ENCODE measurements around the gene SCG5.

The SCG5 gene

GRCh38 chr15:32659340-32660155, 18.0 kb downstream of the SCG5 start:
- no peak for DNase-seq

DNA sequence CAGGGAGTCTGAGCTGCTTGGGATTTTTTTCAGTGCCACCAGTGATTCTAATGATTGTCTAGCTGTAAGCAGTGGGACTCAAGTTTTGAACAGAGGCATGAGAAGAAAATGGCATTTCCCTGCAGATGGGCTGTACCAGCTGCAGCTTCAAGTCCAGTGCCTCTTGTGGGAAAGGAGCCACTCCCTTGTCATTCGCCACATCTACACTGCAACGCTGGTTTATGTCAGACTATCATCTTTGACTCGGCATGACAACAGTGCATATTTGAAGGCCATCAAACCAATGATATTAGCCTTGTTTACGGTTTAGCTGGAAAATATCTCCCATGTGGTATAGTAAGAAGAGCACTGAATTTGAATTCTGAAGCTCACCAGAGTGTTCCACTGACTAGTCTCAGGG, 22.2 kb downstream of the SCG5 start:
- DNase-seq, result no peak

DNA sequence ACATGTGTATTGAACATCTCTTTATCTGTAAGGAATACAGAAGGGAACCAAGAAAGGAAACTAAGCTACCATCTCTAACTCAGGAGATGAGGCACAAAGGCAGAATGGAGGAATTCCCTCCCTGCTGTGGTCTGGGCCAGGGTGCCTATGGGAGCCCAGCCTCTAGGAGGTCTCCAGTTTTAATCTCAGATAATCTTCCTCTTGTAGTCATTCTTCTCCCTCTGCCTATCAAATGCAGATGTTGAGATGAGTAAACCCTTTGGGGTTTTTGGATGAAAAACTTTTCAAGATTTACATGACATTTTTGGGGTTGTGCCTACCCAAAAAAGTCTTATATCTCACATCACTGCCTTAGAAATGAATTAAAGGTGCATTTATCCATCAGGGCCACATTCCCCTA, 23.3 kb downstream of the SCG5 start:
- DNase-seq, result no peak

DNA sequence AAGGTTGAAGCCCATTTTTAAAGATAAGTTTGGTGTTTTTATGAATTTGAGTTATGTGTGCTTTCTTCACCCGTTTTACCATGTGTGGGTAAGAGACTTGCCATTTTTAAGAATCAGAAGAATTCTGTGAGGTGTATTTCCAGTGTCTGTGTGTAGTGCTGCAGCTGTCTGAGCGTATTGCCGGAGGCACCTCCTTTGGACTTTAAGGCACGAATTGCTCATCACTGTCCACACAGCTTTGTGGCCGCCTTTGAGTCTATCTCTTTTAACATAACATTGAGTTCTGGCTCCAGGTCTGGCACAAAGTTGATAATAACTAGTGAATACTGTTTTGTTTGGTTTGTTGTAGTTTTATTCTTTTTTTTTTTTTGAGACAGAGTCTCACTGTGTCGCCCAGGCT, 25.8 kb downstream of the SCG5 start:
- no peak for DNase-seq

DNA sequence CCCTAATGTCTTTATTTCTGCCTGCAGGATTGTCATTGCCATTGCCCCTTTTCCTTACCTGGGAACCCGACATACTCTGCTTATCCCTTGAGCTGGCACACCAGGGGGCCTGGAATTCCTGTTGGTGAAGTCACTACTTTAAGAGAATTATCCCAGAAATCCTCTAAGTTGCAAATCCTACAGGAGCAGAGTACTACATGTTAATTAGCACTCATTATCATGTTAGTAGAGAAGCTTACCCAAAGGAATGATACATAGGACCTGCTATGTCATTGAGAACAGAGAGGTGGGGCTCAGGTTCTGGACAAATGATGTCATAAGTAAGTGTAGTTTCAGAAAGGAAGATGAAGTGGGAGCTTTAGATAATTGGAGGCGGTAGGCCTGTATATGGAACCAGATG, 27.4 kb downstream of the SCG5 start:
- DNase-seq, result no peak

DNA sequence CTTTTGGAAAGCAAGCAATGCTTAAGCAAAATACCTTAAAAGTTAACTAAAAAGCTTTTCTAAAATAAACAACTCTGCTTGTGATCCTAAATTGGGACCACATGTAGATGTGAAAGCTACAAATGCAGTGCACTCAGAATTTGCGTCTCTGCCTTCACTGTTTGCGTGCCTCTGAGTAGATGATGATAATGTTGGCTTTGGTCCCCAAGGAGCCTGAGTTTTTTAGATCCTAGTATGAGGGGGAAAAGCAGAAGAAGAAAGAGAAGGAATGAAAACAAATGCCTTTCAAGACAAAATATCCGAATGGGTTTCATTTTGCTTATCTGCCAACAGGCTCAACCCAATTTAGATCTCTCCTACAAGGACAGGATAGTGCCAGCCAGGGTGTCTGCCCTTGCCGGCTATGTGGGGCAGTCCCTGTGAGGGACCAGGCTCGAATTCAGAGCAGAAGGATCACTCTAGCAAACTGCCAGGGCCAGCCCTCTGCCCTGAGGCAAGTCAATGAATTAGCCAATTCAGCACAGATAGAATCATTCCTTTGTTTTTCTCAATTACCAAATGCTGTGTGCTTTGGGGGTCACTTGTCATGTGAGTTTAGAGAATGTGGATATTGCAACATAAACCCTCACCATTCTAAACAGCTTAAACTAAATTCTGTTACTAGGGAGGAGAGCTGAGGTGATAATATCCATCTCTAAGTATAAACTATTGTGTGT, 28.5 kb downstream of the SCG5 start:
- no peak for DNase-seq

DNA sequence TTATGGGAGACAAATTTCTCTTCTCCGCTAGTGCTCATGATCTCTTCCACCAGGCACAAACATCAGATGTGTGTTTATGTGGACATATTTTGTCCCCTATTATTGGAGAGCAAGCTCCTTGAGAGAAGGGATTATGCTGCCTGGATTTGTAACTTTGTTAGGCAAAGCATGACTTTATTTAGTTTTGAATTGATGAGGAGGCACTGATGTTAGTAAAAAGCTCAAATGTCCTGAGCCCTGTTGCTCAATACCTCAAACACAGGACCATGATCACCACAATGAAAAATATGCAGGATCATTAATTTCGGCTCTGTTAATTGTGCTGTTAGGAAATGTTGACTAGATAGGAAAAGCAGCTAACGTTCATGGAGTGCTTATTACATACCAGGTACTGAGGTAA, 29.1 kb downstream of the SCG5 start:
- no peak for DNase-seq

DNA sequence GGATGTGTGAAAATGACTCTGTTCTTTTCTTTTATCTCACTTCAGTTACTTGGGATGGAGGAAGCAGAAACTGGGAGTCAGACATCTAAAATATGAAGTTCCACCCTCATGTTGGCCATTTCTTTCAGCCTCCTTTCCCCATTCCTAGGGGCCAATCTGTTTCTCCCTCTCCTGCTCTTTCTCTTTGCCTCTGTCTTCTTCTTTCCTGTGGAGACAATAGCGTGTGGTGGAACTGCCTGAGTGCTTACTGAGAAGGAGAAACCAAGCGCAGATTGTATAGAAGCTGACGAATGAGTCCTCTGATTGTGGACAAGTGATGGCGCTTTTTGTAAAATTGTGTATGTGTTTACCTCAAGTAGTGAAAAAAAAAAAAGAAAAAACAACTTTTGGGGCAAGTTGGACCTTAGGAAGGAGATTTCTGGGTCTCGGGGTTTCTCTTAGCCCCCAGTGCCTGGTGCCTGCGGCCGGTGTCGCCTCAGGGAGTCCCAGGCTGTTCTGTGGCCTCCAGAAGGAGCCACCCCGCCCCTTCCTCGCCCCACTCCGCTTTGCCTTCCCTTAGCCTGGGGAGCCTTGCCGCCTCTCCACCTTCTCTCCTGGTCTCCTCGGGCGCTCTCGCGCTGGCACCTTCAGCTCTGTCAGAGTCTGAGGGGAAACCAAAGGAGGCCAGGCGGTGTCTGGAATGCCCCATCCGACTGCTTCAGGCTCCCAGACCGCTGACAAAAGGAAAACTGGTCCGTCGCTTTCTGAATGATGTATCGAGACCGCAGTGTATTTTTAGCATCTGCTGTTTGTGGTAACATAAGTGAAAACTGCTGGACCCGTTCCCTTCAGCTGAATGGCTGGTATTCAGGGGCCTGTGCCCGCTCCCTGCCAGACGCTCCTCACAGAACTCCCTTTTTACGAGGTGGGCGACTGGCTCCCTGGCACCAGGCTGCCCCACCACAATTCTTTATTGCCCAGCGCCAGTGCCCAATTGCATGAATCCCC, 30.1 kb downstream of the SCG5 start:
- no peak for DNase-seq

GRCh38 chr15:32674681-32675080, 33.2 kb downstream of the SCG5 start:
- DNase-seq, result no peak

DNA sequence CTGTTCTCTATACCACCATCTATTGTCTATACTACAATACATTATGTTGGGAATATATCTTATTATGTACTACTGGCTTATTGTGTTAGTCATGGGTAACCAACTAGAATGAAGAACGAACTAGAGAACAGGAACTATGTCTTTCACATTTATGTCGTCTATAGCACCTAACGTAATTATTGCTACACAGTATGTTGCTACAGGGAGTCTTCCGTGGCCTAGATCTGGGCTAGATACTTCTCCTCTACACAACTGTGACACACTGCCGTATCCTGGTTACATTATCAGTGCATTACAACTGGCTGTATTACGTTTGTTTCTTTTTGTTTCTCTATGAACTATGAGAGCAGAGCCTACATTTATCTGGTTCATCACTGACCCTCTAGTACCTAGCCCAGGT, 34.0 kb downstream of the SCG5 start:
- DNase-seq, result no peak

GRCh38 chr15:32676169-32676568, 34.7 kb downstream of the SCG5 start:
- no peak for DNase-seq

DNA sequence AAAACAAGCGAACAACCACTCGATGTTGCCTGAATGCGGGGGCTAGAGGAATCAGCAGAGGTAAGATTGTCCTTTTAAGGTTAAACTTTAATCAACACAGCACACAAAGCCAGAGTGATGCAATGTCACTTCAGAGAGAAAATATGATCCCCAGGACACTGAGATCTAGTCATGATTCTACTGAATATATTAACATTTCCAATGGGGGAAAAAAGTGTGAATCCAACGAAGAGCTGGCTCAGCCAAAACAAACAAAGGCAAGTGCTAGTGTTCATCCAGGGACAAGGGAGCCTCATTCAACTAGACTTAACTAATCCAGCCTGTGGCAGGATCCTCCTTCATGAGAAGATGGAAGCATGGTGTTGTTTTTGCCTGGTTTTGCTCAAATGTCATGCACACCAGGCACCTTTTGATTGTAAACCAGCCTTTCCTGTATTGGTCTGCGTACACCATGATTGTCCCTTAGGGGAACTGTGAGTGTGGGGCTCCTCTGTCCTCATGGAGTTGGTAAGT, 35.8 kb downstream of the SCG5 start:
- no peak for DNase-seq

GRCh38 chr15:32679298-32679690, 37.8 kb downstream of the SCG5 start:
- no peak for DNase-seq

DNA sequence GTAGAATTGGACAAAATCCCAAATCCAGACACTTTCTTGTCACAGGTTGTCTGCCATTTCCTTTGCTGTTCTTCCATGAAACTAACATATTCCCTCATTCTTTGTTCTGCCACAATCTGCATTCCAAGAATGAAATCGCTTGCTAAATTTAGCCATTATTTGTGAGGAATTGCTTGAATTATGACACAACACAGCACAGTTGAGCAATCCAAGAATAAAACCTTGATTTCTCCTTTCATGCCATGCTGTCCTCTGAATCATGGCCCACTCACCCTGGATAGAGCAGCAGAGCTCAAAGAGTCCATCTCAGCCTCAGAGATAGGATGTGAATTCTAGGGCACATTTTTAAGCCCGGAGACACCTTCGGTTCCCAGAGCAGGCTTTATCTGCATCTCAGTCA, 41.1 kb downstream of the SCG5 start:
- DNase-seq, result no peak

DNA sequence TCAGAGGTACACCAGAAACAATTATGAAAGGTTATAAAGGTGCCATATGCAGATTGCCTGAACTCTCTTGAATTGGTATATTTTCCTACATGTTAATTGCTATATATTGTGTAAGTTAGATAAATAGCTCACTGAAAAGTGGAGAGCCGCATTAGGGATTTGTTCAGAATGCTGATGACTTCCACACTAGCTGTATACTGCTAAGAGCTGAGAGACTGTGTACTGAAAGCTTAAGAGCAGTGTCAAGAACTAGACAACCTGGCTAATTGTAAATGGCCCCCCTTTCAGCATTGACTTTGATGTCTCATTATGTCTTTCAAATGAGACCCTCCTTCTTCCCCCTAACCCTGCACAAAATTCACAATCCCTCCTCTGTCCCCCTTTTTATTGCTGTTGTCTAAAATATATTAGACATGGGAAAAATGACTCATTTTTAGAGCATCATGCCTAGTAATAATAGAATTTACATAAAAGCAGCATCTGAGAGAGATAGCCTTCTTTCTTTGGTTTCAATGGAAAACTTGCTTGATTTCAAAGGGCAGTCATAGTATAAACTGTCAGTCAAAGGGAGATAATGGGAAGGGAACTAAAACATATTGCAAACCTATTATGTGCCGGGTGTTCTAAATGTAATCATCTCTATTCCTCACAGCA, 41.6 kb downstream of the SCG5 start:
- DNase-seq, result no peak

GRCh38 chr15:32683906-32684584, 42.5 kb downstream of the SCG5 start:
- DNase-seq, result no peak

- DNase-seq, result no peak
Observed at GRCh38 chr15:32685576-32685975, 44.1 kb downstream of the SCG5 start.

- DNase-seq, result no peak
Observed at GRCh38 chr15:32687556-32687955, 46.0 kb downstream of the SCG5 start.

DNA sequence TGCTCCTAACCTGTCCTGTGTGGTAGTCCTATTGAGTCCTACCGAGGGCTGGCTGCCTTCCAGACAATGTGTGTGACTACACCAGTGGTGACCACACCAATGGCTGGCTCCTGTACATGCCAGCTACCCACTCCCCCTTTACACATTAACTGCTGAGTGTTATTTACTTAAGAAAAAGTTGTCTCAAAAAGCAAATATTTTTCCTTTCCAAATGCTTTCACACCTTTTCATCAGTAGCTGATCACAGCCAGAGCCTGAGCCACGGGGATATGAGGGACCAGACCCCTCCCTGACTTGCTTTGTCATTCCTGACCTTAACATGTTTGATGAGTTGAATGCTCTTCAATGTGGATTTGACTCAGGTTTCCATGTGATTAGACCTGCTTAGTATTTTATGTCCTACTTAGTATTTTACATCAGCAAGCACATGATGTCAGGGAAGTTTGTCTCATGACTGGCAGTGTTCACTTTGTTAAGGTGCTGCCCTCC, 46.7 kb downstream of the SCG5 start:
- no peak for DNase-seq

DNA sequence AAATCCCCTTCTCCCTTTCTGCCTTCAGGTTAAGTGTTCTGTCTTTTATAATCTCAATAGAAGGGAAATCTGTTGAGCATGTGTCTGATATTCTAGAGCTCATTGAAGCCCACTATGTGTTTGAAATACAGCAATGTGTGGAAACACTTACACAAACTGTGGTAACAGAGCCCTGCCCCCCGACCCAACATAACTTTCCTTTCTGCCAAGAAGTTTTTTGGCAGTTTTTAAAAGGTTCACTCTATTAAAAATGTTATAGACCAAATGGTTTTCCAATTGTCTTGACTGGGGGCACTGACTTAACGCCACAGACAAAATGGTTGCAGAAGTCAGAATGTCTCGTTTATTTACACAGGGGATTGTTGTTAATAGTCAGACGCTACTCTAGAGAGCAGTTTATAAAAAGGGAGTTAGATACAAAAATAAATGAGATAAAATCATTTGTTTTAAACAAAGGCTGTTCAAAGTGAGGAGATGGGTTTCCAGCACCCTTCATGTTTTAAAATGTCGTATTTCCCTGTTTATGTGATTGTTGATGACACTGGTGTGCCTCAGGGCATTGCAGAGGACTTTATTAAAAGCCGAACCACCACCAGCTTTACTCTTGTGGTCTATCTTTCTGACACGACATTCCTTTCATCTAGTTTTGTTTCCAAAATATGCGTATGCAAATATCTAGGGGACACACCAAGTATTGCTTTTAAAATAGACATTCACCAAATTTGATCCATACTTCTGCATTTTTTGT, 49.6 kb downstream of the SCG5 start:
- DNase-seq, result no peak

DNA sequence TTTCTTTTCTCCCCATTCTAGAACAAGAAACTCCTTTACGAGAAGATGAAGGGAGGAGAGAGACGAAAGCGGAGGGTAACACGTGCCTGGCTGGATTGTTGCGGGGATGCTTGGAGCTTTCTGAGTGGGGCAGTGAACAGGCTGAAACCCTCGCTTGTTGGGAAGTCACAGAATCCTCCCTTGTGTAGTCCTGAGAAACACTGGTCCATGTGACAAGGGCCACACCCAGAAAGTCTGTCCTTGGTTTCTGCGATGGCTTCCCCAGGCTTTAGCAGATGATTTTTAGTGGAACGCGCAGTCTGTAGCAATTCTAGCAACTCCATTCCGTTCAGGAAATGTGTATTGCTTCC, 50.2 kb downstream of the SCG5 start:
- DNase-seq, result no peak

All from stimulated activated CD4-positive, alpha-beta T cell treated with anti-CD3 and anti-CD28 coated beads, Interleukin-4, amount 100 ng/mL, for 1 hour (primary cell).